ENCODE results near the gene DHX34. TPM values are rescaled to one million over a fixed set of nuclear protein-coding genes. Genes with fewer than 3 reads are reported as not detected.
A peak's percentile ranks its signal among the peaks of the same experiment; 100 is the strongest.

DHX34 gene
- total and polyA plus RNA-seq, 9 of the 15 experiments (the other 6 are each of a cell fraction or from before 2014, with no cell fraction given): 0.36 to 42.0 (median 15.0) TPM

- TF ChIP-seq TFE3 (CRISPR knock-in tag; IDR thresholded peaks at IDR 0.05) (no peak), ZNF695 (CRISPR knock-in tag; IDR thresholded peaks at IDR 0.05) (no peak), ZNF592 (IDR thresholded peaks at IDR 0.05) (peak; percentile 44; the same call in 1 of the 2 replicates), ZBTB43 (CRISPR knock-in tag; IDR thresholded peaks at IDR 0.05) (no peak; the same call in 1 of the 2 replicates), OTX1 (CRISPR knock-in tag; IDR thresholded peaks at IDR 0.05) (no peak), PURB (CRISPR knock-in tag; IDR thresholded peaks at IDR 0.05; ENCODE audit: low read depth) (no peak), FIP1L1 (IDR thresholded peaks at IDR 0.05; ENCODE audit: low read depth, low read length, poor library complexity, severe bottlenecking) (no peak), ZNF354B (CRISPR knock-in tag; IDR thresholded peaks at IDR 0.05) (no peak), TGIF2 (CRISPR knock-in tag; IDR thresholded peaks at IDR 0.05) (no peak), THRAP3 (IDR thresholded peaks at IDR 0.05; ENCODE audit: borderline replicate concordance) (no peak), ZNF780A (CRISPR knock-in tag; IDR thresholded peaks at IDR 0.05) (no peak), TSC22D4 (tag; IDR thresholded peaks at IDR 0.05) (no peak), ZBED1 (IDR thresholded peaks at IDR 0.05) (no peak), ZNF133 (CRISPR knock-in tag; IDR thresholded peaks at IDR 0.05) (no peak), ZNF3 (CRISPR knock-in tag; IDR thresholded peaks at IDR 0.05) (no peak), FUS (optimal IDR thresholded peaks at IDR 0.05; ENCODE audit: low read depth, low read length) (no peak), RBM25 (IDR thresholded peaks at IDR 0.05; ENCODE audit: low read depth, low read length, severe bottlenecking) (peak; percentile 61), NR2C1 (IDR thresholded peaks at IDR 0.05) (no peak), NR2C1 (tag; IDR thresholded peaks at IDR 0.05) (peak; percentile 49; the same call in 1 of the 2 replicates), ZNF408 (CRISPR knock-in tag; IDR thresholded peaks at IDR 0.05; ENCODE audit: low read depth) (no peak), SRSF9 (IDR thresholded peaks at IDR 0.05; ENCODE audit: borderline replicate concordance, low read depth, low read length) (no peak), ZNF217 (CRISPR knock-in tag; IDR thresholded peaks at IDR 0.05) (no peak), ZFX (CRISPR knock-in tag; IDR thresholded peaks at IDR 0.05) (no peak), NBN (IDR thresholded peaks at IDR 0.05; ENCODE audit: low read depth) (peak; percentile 87), CHD1 (IDR thresholded peaks at IDR 0.05; ENCODE audit: low read length) (no peak)
Observed at GRCh38 chr19:47315125-47315821, 33.8 kb upstream of the DHX34 start (continued).
